GM15510 (cell line): ENCODE measurements around the gene NMT1.

ENCODE experiments used
- POLR2A ChIP-seq: IDR thresholded peaks from 3 replicates; pipeline ENCODE4 v1.6.1; 2011; ENCODE audit warnings: borderline replicate concordance; ENCODE audit not compliant: insufficient read length; ENCODE audit errors: extremely low read depth

Gene NMT1

DNA sequence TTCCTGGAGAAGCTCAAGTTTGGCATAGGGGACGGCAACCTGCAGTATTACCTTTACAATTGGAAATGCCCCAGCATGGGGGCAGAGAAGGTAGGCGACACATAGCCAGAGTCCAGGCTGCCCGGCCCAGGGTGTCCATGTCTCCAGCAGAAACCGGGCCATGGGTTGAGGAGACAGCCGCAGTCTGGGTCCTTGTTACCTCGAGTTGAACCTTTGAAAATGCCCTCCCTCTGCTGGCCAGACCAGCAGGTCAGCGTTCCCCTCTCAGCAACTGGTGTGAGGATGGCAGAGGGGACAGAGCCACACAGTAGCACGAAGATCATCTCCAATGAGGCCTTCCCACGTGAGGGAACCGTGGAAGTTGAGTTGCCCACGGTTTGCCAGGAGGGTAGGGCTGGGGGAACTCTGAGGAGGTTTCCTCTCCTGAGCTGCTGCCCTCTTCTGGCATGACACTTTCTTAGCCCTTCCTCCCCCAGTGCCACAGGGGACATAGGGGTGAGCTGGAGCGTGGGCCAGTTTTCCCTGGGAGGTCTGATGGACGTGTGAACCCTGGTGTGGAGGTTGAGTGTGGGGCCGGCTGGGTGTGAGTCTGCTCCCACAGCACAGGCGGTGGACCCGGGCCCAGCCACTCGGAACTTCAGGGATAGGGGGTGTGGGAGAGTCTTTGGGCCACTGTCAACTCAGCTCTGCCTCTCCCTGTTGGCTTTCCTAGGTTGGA lies 43.9 kb downstream of the NMT1 start:
- no peak for TF ChIP-seq POLR2A

DNA sequence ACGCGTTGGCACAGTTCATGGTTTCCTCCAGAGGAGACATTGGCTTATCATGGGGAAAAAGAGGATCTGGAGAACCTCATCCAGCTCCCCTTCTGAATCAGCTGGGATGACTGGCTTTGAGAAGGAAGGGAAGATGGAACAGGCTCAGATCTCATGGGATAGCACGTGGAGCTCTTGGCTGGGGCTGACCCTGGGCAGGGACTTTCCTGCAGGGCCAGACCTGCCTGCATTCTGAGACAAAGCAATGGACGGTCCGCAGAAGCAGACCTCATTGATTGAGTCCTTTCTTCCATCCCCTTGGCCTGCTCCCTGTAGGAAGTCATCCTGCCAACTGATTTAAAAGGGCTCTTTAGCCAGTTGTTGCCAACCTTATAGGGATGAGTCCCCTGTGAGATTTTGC lies 45.0 kb downstream of the NMT1 start:
- no peak for TF ChIP-seq POLR2A

DNA sequence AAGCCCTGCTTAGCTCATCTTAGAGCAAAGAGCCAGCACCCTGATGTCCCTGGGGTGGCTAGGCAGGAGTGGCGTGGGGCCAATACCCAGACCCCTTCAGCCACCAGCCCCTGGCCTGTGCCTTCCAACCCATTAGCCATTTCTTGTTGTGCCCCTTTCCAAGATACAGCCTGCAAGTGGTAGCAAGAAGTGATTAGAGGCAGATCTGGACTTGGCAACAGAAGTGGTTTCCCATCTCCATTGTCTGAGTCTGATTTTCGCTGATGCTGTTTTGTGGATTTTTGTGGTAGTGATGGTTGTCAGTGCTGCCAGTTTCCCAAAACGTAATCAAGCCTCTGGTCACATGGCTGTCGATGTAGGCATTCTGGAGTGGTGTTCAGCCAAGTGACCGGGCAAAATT lies 45.5 kb downstream of the NMT1 start:
- no peak for TF ChIP-seq POLR2A

DNA sequence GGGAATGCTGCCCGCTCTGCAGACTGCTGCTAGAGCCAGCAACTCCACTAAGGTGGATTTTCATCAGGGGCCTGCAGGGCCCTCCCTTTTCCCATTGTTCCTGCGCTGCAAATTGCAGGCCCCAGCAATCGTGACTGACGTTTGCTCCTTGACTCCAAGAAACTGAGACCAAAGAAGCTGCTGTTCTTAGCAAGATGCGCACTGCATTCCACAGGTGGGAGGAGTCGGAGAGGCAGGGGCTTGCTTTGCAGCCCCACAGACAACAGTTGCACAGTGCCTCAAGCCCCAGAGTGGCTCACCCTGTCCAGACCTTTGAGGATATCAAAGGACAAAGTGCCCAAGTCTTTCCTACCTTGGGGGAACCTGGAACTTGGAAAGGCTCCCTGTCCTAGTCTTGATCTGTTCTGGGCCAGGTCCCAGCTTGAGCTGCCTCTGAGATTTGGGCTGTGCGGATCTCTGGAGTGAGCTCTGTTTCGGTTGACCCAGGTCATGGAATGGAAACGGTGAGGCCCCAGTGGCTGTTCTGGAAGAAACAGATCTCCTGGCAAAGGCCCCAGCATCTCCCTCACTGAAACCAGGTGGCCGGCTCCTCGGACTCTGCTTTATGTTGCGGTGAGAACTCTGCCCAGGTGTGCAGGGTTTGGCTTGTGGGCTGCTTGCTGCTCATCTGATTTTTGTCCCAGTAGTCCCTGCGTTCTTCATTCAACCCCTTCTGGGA lies 46.3 kb downstream of the NMT1 start:
- TF ChIP-seq POLR2A, result no peak

DNA sequence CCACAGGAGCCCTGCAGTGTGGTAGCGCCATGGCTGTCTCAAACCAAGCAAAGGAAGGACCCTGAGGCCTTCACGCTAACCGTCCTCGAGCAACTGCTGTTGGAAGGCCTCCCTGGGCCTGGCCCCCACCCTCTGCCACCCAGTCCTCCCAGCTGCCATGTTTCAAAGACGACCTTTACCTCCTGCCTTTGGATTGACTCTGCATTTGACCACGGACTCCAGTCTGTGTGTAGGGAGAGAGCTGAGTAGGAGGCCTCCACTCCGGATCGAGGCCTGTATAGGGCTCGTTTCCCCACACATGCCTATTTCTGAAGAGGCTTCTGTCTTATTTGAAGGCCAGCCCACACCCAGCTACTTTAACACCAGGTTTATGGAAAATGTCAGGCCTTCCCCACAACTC lies 46.9 kb downstream of the NMT1 start:
- TF ChIP-seq POLR2A, result no peak

DNA sequence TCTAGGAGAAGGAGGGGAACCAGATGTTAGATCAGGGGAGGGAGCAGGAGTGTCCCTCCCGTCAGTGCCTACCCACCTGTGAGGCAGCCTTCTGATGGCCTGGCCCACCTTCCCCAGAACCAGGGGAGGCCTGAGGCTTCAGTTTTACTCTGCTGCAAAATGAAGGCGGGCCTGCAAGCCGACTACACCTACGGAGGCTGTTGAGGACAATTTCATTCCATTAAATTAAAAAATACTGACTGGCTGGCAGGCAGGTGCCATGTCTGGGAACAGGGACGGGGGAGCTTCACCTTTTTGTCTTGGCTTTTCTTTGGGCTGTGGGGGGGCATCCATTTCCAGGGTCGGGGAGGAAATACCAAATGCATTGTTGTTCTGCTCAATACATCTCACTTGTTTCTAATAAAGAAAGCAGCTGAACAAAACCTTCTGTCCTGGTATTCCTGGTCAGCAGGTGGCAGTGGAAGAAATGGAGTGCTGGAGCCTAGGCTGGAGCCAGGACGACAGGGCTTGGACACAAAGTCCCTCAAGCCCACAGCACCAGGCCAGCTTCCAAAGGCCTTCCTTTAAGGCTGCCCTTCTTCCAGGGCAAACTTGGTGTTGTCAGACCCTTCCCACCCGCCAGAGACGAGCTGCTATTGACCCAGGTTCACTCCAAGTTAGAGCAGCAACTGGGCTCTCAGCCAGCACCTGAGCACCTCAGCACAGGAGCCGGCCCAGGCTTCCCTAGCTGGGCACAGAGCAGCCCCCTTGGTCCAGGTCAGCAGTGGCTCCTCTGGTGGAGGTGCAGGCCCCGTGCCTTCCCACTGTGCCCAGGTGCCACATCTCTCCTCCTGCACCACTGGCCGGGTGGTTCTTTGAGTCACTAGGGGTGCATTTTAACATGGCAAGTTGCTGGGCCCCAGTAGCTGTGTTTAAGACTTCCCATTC lies 47.7 kb downstream of the NMT1 start:
- TF ChIP-seq POLR2A, result no peak

DNA sequence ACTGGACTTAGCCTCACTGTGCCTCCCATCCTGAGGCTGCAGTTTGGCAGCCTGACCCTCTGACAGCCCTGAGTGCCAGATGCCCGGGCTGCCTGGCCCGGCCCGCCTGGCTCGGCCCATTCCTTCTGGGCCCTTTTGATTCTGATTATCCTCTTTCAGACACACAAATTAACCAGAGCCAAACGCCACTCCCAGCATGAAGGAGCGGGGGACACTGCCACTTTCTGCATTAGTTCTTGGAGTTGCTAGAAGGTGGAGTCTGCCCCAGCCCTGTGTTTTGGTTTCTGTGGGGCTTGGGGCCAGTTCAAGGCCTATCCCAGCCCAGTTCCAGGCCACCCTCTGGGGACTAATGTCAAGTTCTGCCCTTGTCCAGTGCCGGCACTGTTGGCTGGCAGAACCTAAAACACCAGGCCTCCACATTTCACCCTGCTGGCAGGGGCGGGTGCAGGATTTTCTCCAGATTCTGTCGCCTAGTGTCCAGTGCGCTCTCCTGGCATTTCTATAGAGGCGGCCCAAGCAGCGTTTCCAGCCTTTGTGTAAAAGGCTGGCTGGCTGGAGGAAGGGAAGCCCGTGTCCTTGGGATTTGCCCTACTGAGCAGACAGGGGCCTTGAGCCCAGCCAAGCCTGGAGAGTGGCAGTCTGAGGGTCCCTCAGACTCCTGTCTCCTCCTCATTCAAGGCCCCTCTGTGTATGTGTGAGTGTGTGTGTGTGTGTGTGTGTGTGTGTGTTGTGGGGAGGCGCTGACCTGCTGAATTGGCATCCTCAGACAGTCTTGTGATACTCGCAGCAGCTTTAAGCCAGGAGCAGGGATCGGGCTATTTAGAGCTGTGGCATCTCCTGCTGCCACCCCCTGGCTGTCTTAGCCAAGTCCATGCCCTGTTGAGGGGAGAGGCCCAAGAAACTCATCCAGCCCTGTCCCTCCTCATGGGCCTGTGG lies 49.8 kb downstream of the NMT1 start:
- no peak for TF ChIP-seq POLR2A

DNA sequence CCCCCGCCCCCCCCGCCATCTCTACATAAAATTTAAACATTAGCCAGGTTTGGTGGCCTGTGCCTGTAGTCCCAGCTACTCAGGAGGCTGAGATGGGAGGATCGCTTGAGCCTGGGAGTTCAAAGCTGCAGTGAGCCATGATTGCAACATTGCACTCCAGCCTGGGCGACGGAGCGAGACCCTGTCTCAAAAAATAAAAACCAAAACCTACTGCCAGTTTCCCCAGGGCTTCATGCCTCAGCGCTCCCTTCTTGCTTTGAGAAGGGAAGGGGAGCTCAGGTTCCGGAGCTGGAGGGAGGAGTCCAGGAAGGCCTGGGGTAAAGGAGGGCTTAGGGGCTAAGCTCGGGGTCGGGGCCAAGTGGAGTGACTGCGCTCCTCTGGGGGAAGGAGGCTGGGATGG lies 50.7 kb downstream of the NMT1 start:
- no peak for TF ChIP-seq POLR2A

DNA sequence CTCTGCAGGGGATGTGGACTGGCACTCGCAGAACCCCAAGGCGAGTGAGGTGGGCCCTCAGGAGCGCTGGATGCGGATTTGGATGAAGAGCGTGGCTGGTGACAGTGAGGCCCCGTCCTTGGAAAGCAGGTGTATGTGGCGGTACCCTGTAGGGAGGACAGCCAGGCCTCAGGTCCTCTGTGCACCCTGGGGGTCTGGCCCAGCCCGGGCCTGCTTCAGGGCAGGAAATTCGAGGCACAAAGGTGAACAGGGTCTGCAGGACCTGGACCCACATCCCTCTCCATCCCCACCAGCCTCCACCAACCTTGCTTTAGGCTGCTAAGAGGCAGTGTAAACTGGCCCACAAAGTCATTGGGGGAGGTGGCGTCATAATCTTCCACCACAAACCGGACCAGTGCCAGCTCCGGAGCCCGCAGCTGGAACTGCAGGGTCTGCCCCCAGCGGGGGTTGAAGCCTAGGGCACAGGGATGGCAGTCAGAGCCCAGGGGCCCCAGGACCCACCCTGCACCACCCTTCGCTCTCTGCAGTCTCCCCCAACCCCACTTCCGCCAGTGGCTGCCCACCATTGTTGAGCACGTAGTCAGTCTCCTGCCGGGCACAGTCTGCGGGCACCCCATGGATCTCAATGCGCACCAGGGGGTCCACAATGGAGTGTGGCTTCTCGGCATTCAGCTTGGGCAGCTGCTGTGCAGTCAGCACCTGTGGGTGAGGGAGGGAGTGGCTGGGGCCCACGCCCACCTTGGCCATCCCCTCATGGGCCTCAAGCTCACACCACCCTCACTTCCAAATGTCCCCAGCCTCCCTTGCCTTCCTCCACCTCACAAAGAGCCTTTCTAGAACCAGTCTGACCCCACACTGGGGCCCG lies 51.7 kb downstream of the NMT1 start:
- no peak for TF ChIP-seq POLR2A

DNA sequence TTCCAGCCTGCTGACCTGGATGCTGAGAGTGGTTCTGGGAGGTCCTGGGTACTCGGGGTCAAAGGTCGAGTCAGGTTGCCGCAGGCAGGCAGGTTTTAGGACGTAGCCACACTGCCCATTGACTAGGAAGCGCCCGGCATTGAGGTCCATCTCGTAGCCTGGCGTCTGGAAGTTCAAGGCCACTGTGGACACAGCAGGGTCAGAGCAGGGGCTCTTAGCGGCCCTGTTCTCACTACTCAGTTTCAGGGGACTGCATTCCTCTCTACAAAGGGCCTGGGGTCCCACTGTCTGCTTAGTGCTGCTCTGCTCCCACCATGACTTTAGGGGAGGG lies 52.3 kb downstream of the NMT1 start:
- no peak for TF ChIP-seq POLR2A

DNA sequence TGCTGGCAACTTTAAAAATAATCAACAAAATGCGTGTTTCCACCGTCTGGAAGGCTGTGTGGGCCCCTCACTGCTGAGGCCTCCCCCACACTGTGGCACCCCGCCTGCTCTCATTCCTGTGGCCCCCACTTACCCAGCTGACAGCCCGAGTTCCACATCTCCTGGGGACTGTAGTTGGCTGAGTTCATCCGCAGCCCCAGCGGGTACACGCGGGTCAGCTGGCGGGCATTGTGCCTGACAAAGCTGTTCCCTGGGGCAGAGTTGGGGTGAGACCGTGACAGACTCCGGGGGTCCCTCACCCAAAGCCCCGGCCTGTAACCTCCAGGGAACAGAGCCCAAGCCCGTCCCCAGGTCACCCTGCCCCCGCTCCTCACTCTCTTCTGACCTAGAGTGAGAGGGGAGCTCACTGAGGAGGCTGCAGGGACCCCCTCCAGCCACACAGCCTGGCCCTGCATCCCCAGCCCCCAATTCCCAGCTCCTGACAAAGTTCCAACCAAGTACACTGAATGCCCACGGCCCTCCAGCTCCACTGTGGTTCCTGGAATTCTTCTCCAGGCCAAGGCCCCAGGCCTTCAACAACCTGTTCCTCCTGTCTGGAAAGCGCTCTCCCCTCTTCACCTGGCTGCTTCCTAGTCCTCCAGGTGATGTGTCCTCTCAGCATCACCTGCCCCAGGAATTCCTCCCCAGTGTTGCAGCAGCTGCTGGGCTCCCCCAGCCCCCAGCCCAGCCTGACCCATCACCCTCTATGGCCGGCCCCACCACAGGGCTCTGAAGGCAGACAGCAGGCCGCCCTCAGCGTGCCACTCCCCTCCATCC lies 53.2 kb downstream of the NMT1 start:
- TF ChIP-seq POLR2A, result no peak

DNA sequence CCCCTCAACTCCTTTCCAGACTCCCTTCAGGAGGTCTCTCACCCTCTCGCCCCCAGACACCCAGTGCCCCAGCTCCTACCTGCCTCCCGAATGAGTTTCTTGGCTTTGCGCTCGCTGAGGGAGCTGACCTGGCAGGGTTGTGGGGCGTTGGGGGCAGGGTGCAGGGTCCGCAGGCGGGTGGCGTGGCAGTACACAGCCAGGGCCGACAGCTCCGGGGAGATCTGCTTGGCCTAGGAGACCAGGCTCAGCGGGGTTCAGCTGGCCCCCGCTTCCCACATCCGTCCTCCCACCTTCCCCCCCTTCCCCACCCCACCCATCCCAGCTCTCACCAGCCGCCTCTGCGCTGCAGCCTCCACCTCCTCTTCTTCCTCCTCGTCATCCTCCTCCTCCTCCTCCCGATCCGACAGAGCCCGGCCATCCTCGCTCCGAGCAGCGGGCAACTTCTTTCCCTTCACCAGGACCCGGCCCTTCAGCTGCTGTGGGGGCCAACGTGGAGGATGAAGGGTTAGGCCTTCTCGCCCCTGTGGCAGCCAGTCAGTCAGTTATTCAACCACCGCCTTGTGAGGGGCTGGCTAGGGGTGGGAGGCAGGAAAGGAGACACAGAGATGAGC lies 54.0 kb downstream of the NMT1 start:
- no peak for TF ChIP-seq POLR2A
